PC-9 (cell line): Measurements from ENCODE around the gene KDM3B.

Source experiments
- EZH2 ChIP-seq: fragments of 200-600 bp; sonication (generic); IDR thresholded peaks from 2 replicates; pipeline ENCODE4 v1.8.0; 2017; ENCODE audit warnings: antibody characterized with exemption, low read depth
- TF ChIP-seq, protein P1 (sequence below): fragments of 200-600 bp; sonication (generic); conservative IDR thresholded peaks from 2 replicates; pipeline ENCODE4 v1.6.1; 2017; ENCODE audit warnings: mixed run types, antibody characterized with exemption, mild to moderate bottlenecking, moderate library complexity

DNA sequence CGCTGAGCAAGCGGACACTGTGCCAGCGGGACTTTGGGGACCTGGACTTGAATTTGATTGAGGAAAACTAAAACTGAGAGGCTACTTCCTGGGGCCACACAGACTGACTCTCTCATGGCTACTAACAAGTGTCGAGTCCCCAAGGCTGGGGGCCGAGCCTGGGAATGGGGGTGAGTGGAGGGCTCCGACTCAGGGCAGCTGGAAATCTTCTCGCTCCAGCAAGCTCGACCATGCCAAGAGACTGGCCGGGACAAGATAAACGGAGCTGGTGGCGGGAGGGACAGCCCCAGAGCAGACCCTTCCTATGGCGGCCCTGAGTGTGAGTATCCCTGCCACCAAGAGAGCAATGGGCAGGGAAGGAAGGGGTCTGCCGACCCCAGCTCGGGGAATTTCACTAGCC lies 5.6 kb upstream of the KDM3B start:
- TF ChIP-seq, protein P1, sequence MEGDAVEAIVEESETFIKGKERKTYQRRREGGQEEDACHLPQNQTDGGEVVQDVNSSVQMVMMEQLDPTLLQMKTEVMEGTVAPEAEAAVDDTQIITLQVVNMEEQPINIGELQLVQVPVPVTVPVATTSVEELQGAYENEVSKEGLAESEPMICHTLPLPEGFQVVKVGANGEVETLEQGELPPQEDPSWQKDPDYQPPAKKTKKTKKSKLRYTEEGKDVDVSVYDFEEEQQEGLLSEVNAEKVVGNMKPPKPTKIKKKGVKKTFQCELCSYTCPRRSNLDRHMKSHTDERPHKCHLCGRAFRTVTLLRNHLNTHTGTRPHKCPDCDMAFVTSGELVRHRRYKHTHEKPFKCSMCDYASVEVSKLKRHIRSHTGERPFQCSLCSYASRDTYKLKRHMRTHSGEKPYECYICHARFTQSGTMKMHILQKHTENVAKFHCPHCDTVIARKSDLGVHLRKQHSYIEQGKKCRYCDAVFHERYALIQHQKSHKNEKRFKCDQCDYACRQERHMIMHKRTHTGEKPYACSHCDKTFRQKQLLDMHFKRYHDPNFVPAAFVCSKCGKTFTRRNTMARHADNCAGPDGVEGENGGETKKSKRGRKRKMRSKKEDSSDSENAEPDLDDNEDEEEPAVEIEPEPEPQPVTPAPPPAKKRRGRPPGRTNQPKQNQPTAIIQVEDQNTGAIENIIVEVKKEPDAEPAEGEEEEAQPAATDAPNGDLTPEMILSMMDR = no peak
- no peak for TF ChIP-seq EZH2
